SK-MEL-5 (cell line): ENCODE data around the gene AMMECR1. TPM values are rescaled to one million over a fixed set of nuclear protein-coding genes. Genes with fewer than 3 reads are reported as not detected.
A peak's percentile ranks its signal among the peaks of the same experiment; 100 is the strongest.
"Not testable (repeated sequence)": the region's sequence is repeated elsewhere in the genome, so short reads cannot be mapped to it uniquely, and the experiment has no call there.

ENCODE experiments used
- DNase-seq: peaks from one replicate; pipeline ENCODE4 v3.0.0-alpha.2; 2016; ENCODE audit warnings: low read depth, low spot score
- in situ Hi-C: cut with HindIII; loops from 2 replicates; pipeline ENCODE4 v1.10.0; 2016; ENCODE audit warnings: low sequenced_read_pairs, high pct_unique_total_duplicates, low pct_unique_long_range_greater_than_20kb
- total RNA-seq: library from RNA; depleted of rRNA; stranded (reverse); fragments of >200 nt; shearing (Covaris generic); gene quantifications from 2 replicates; pipeline ENCODE4 v1.2.3, GENCODE V29; 2014

The AMMECR1 gene
- total RNA-seq, 1 experiment from 2014 or later, result 10.3 TPM

DNA sequence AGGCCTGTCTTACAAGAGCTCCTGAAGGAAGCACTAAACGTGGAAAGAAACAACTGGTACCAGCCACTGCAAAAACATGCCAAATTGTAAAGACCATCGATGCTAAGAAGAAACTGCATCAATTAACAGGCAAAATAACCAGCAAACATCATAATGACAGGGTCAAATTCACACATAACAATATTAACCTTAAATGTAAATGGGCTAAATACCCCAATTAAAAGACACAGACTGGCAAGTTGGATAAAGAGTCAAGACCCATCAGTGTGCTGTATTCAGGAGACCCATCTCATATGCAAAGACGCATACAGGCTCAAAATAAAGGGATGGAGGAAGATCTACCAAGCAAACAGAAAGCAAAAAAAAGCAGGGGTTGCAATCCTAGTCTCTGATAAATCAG is 86.4 kb downstream of the AMMECR1 start:
- in situ Hi-C loops, DNase-seq: not testable (repeated sequence)

DNA sequence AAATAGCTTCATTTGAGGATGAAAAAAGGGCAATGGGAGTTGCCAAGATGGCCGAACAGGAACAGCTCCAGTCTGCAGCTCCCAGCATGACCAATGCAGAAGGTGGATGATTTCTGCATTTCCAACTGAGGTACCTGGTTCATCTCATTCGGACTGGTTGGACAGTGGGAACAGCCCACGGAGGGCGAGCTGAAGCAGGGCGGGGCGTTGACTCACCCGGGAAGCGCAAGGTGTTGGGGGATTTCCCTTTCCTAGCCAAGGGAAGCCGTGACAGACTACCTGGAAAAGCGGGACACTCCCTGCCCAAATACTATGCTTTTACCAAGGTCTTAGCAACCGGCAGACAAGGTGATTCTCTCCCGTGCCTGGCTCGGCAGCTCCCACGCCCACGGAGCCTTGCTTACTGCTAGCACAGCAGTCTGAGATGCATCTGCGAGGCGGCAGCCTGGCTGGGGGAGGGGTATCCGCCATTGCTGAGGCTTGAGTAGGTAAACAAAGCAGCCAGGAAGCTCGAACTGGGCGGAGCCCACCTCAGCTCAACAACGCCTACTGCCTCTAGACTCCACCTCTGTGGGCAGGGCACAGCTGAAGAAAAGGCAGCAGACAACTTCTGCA is 88.3 kb downstream of the AMMECR1 start:
- in situ Hi-C loops, DNase-seq: not testable (repeated sequence)

DNA sequence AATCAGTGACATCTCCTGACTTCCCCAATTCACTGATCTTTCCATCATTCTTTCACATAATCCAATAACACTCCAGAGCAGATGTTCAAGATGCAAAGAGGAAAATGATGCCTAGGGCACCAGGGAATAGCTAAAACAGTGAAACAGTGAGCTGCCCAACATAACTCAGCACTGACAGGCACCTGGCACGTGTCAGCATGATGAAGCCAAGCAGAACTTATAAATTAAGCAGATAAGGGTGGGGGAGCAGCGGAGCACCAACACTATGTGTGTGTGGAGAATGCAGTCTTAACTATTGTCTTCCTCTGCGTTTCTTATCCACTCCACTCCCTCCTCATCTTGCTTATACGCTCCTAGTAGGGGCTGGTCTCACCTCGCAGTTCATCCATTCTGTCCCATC is 89.4 kb downstream of the AMMECR1 start:
- no peak for DNase-seq
- in situ Hi-C loops, result no loop called here

DNA sequence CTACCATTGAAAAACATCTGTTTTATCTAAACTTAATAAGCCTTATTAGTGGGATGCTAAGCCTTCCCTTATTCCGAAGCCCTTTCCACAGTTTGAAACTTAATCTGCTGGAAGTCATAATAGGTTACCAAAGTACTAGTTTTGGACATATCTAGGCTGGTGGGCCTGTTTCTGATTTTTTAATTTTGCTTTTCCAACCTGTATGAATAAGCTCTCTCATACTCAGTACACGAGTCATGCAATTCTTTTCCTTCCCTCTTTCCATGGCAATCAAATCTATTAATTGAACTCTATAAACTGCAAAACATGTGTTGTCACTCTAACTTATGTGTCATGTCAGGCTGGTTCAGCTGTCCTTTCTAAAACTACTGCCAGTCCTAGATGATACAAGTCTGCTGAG is 91.0 kb downstream of the AMMECR1 start:
- in situ Hi-C loops, result no loop called here
- DNase-seq, result no peak

DNA sequence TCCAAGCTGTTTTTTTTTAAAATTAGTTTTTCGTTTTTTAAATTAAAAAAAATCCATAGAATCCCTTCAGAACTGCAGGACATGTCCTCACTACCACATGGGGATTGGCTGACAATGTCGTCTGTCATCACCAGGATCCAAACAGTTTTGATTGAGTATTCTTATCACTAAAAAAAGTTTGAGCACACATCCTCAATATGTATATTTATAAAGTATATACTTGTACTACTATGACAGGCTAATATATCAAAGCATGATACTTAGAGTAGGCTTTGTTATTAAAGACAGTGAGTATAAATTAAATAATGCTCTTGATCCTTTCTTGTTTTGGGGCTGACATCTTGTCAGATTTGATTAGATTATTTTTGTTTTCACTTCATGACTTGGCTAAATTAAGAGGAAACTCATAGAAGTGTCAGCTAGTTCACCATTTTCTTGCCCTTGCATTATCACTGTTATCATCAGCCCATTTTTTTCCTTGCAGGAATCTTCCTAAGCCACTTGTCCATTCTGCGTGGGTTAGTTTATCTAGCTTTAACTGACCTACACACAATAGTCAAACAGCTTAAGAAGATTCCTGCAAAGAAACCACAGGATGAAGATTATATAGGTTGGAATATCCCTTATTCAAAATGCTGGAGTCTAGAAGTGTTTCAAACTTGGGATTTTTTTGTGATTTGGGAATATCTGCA is 92.8 kb downstream of the AMMECR1 start:
- no peak for DNase-seq
- in situ Hi-C loops, result no loop called here

DNA sequence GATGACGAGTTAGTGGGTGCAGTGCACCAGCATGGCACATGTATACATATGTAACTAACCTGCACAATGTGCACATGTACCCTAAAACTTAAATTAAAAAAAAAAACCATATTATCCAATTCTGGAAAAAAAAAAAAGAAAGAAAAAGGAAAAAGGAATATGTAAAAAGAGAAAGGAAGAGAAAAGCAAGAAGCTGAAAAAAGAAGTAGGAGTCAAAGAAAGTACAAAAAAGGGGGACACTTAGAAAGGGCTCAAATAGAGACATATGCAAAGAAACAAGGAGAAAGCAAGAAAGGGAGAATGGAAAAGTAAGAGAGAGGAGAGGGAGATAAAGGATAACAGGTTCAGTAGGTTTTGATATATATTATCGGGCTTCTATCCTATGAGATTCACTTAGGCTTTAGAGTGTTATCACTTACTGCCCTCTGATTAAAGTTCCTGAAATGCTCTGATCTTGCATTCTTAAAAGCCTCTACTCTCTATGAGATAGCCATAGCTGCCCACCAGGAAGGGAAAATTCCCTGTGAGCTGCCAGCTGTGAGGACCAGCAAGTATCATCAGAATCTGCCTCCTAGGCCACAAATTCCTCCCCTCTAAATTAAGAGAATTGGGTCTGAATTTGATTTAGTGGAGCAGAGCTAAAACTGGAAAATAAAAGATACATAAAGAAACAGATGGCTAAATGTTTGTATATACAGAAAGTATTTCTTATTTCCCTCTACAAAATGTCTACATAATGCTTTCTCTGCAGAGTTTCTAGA is 95.2 kb downstream of the AMMECR1 start:
- in situ Hi-C loops, result no loop called here

DNA sequence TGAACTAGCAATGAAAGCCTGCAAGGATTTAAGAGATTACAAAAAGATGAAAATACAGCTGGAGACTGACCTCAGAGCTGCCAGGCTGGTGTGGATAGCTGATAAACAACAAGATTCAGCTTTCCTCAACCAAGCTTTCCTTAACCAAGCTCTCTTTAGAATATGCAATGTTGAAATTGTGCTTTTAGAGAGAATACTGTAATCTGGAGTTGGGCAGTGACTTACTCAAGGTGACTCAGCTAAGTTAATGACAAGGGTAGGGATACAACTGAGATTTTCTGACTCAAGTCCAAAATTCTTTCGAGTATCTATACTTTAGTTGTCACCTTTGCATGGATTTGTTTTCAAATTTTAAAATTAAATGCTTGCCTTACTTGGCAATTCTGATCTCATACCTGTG is 98.0 kb downstream of the AMMECR1 start:
- in situ Hi-C loops, result no loop called here

More for the DNA sequence above, 95.2 kb downstream of the AMMECR1 start:
- DNase-seq, result no peak

DNA sequence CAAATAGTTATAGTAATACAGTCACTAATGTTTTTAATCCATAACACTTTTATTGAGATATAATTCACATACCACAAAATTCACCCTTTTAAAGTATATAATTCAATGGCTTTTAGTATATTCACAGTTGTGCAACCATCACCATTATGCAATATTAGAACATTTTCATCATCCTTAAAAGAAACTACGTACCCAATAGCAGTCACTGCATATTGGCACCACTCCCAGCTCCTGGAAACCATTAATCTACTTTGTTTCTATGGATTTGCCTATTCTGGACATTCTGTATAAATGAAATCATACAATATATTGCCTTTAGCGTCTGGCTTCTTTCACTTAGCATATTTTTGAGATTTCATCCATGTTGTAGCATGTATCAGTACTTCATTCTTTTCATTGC is 99.3 kb downstream of the AMMECR1 start:
- in situ Hi-C loops, result no loop called here
- no peak for DNase-seq

More for the DNA sequence above, 98.0 kb downstream of the AMMECR1 start:
- DNase-seq, result no peak

DNA sequence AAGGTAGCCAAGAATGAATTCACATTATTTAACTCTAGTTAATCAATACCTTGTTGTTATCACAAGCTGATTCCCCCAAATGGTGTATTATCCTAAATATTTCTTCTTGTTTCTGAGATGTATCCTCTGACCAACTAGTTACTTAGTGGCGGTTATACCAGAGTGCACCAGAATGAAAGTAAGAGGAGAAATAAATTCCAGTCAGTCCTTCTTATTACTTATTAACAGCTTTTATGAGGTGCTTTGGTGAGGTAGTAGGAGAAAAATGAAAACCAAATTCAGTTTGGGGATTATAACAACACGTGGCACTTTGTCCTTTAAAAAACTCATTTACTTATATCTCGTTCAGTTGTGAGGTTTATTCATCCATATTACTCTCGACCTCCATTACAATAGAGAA is 101.9 kb downstream of the AMMECR1 start:
- in situ Hi-C loops, result no loop called here
- DNase-seq, result no peak

DNA sequence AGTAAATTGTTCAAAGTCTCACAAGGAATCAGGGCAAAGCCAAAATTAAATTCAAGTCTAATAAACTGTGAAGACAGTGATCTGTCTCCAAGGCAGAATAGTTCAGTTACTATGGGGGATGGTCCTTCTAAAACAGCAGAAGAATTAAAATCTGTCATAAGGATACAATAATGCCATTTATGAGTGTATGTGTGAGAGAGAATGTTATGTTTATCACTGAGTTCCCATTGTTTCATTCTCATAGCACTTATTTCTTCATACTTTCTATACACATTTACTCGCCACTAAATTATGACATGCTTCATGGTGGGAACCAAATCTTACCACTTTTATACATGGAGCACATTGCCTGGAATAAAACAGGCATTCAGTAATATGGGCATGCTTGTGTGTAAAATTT is 102.5 kb downstream of the AMMECR1 start:
- in situ Hi-C loops, result no loop called here
- peak; percentile 53 for DNase-seq

DNA sequence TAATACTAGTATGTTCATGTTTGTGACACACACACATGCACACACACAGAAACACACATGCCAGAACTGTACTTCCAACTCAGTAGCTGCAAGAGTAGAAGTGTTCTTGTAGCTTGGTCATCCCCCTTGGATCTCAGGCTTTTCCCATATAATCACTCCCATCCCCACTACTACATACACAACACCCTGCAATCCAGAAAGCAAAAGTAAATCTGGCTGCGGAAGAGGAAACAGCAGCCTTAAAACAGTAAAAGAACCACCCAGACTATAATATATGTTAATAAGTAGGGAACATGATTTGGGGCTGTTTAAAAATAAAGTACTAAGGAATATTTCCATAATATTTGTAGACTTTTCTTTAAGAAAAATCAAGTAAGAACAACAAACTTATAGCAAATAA is 103.2 kb downstream of the AMMECR1 start:
- DNase-seq, result no peak
- in situ Hi-C loops, result no loop called here

DNA sequence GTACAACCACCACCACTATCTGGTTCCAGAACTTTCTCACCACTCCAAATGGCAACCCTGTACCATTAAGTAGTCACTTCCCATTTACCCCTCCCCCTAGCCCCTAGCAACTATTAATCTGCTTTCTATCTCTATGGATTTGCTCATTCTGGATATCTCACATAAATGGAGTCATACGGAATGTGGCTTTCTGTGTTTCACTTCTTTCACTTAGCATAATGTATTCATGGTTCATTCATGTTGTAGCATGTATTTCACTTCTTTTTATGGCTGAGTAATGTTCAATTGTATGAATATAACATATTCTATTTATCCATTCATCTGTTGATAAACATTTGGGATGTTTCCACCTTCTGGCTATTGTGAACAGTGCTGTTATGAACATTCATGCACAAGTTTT is 104.7 kb downstream of the AMMECR1 start:
- in situ Hi-C loops, result no loop called here
- no peak for DNase-seq

DNA sequence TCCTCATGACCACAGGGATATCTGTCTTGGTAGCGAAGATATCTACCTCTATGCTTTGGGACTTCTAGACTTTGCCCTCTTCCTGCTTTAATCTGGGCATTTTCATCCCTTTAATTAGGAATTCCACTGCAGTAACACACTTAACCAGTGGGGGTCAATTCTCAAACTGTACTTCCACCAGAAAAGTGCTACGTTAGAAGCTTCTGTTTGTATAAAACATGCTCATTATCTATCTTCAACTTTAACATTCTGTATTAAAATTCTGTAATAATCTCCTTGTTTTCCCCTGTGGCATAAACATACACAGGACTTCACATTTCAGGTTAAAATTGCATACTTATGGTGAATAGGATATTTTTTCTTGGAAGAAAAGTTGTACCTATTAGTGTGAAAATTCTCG is 105.6 kb downstream of the AMMECR1 start:
- in situ Hi-C loops, result no loop called here
- DNase-seq, result peak; percentile 46

DNA sequence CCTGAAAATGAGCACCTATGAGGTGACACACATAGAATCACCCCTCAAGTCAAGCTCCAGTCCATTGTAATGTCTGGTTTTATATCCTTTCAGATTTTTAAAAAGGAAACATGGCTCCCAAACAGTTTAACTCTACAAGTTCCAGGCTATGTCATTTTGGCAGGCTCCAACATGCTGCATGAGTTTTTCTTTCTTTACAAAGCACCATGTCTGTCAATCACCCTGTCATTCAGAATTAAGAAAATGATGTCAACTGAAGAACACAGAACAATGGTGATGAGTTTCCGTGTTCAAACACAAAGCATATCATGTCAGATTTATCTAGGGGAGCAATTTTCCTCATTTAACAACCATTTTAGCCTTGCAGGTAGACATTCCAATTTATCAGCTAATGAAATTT is 106.5 kb downstream of the AMMECR1 start:
- in situ Hi-C loops, result no loop called here
- DNase-seq, result no peak

DNA sequence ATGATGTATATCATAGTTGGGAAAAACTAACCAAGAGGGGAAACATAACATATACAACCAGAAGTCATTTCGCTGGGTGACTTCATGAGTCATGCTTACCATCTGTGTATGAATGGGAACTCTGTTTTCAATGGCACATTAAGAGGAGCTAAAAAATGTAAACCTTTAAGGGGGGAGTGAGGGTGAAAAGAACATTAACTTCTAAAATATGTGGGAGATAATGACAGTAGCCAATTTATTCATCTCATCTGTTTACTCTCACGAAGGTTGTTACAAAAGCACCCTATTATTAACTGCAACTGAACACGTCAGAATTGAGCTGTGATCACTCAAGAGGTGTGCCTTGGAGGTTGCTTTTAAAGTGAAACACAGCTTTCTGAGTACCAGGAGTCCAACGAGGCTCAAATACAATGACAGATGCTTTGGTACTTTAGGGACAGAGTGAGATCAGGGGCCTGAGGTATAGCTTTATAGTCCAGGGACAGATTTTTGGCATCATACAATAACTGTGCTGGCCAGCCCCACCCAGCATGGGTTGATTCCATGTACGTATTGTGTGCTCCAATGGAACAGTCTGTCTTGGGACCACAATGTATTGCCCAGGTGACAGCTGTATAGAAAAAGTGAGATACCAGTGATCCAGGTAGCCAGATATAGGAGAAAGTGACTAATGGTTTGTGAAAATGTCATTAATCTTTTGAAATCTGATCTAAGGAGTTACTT is 107.3 kb downstream of the AMMECR1 start:
- in situ Hi-C loops, result no loop called here
- DNase-seq, result peak; percentile 77

DNA sequence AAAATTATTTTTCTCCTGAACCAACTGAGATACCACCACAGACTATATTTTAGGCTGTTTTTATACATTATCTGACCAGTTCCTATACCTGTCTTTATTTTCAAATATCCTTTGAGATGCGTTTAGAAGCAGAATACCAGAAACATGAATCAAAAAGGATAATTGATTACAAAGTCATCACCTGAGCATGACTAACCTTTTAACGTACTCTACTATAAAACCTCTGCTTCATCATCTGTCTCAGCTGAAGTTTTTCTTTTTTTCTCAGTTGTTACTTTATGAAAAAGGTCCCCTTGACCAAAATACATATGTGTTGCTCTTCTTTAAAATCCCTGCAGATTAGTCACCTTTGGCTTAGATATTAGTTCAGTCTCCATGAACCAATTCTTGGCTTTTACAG is 109.8 kb downstream of the AMMECR1 start:
- no peak for DNase-seq
- in situ Hi-C loops, result no loop called here

DNA sequence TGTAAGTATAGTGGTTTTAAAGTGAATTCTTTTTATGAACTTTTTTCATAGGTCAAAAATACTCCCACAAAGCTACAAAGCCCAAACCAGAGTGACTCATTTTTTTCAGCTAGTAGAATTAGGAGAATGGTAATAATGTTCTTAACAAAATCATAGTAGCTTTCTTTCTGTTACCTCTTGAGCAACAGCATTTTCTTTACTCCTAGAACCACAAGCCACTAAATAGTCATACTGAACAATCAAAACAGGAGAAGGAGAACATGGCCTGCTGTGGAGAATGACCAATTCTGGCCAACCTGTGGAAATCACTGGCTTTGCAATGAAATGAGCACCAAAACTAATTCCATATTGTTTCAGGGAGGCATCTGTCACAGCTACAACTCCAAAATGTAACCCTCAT is 112.9 kb downstream of the AMMECR1 start:
- in situ Hi-C loops, result no loop called here
- DNase-seq, result no peak

DNA sequence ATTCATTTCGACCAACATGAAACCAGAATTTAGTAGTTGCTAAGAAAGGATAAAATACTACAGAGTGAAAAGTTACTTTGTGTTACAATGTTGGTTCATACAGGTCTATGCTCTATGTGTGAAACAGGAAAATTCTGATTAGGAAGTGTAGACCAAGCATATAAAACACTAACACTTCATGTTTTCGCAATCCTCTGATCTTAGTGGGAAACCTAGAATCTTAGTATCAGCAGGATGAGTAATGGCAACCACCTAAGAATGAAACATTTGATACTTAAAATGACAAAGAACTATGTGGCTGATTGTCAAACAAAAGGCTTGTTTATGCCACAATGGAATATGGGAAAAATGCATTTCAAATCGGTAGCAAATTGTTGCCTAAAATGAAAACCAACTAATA is 116.1 kb downstream of the AMMECR1 start:
- in situ Hi-C loops, result no loop called here
- no peak for DNase-seq
